K562 (cell line): ENCODE results near the gene NT5C. TPM values are rescaled to one million over a fixed set of nuclear protein-coding genes. Genes with fewer than 3 reads are reported as not detected.

Experiments used
- C11orf30 ChIP-seq: fragments of 450-650 bp; IDR thresholded peaks from 2 replicates; pipeline ENCODE4 v1.6.1; 2016; ENCODE audit warnings: low read depth, mild to moderate bottlenecking
- HCFC1 ChIP-seq: IDR thresholded peaks from 2 replicates; pipeline ENCODE4 v1.6.1; 2012; ENCODE audit warnings: low read depth, low read length, improper control_type of control experiment
- HNRNPLL ChIP-seq: fragments of 200-400 bp; formaldehyde crosslinking; IDR thresholded peaks from 2 replicates; pipeline ENCODE4 v1.6.1; 2017; ENCODE audit warnings: low read length, low read depth, mild to moderate bottlenecking; ENCODE audit not compliant: poor library complexity, severe bottlenecking
- SMAD2 ChIP-seq: fragments of 150-350 bp; IDR thresholded peaks from 2 replicates; pipeline ENCODE4 v1.6.1; 2014; ENCODE audit warnings: low read depth, mild to moderate bottlenecking, low read length
- SMAD3 ChIP-seq: fragments of 450-650 bp; formaldehyde crosslinking; conservative IDR thresholded peaks from 2 replicates; pipeline ENCODE4 v1.4.0; 2020; ENCODE audit warnings: mild to moderate bottlenecking
- TEAD2 ChIP-seq: fragments of 450-650 bp; IDR thresholded peaks from 2 replicates; pipeline ENCODE4 v1.6.1; 2016; ENCODE audit warnings: missing genetic modification characterization, control low read depth, missing compliant biosample characterization
- ZFP1 ChIP-seq: fragments of 450-650 bp; formaldehyde crosslinking; IDR thresholded peaks from 2 replicates; pipeline ENCODE4 v1.4.0; 2020; ENCODE audit warnings: mild to moderate bottlenecking, mixed read lengths
- ZNF253 ChIP-seq: fragments of 250-450 bp; sonication (Bioruptor Pico); conservative IDR thresholded peaks from 2 replicates; pipeline ENCODE4 v1.6.1; 2021; ENCODE audit warnings: mild to moderate bottlenecking
- polyA plus RNA-seq, 8 experiments: library from polyadenylated mRNA; depleted of rRNA in 4 of 8; stranded (reverse) in 5 of 8; unstranded in 3 of 8; fragments of >200 nt; fragmentation: Nextera tagmentation in 2 of 8; fragmentation: Illumina TruSeq in 1 of 8; extraction: Ambion mirVana in 2 of 8; extraction: Trizol in 1 of 8; gene quantifications; 2 replicates each; pipeline versions ENCODE4 v1.2.1 to v1.2.3, GENCODE V29; 2011 to 2014; ENCODE audit warnings: inconsistent platforms in 1 of 8, missing spikeins in 1 of 8
- total RNA-seq, 7 experiments: library from RNA; depleted of rRNA in 6 of 7; stranded (reverse); fragments of >200 nt in 6 of 7; fragmentation: Illumina TruSeq in 2 of 7; extraction: Trizol in 2 of 7; gene quantifications; 2 replicates each; pipeline versions ENCODE4 v1.2.1 to v1.2.3, GENCODE V29; 2011 to 2021; ENCODE audit warnings: low replicate concordance in 1 of 7
- TF ChIP-seq, protein P1 (sequence below): sonication (generic); formaldehyde crosslinking; IDR thresholded peaks from 2 replicates; pipeline ENCODE4 v1.8.0; 2023; ENCODE audit warnings: missing genetic modification reagents, mild to moderate bottlenecking, borderline replicate concordance
- TF ChIP-seq, protein P2 (sequence below), 2 experiments: fragments of 150-350 bp in 1 of 2; IDR thresholded peaks; 2 replicates each; pipeline ENCODE4 v1.6.1; 2012 to 2016; ENCODE audit warnings: low read depth in 2 of 2, low read length in 2 of 2, mild to moderate bottlenecking in 1 of 2, moderate library complexity in 1 of 2
- TF ChIP-seq, protein P3 (sequence below): fragments of 250-450 bp; sonication (Bioruptor Pico); IDR thresholded peaks from 2 replicates; pipeline ENCODE4 v1.8.0; 2022; ENCODE audit warnings: moderate library complexity, mild to moderate bottlenecking, inconsistent platforms
- TF ChIP-seq, protein P4 (sequence below): fragments of 250-450 bp; sonication (Bioruptor Pico); IDR thresholded peaks from 2 replicates; pipeline ENCODE4 v1.4.0; 2020; ENCODE audit warnings: mild to moderate bottlenecking, moderate library complexity, borderline replicate concordance

The NT5C gene
- total and polyA plus RNA-seq, 9 of the 15 experiments (the other 6 are each of a cell fraction or from before 2014, with no cell fraction given): 2.9 to 205 (median 45.0) TPM

DNA sequence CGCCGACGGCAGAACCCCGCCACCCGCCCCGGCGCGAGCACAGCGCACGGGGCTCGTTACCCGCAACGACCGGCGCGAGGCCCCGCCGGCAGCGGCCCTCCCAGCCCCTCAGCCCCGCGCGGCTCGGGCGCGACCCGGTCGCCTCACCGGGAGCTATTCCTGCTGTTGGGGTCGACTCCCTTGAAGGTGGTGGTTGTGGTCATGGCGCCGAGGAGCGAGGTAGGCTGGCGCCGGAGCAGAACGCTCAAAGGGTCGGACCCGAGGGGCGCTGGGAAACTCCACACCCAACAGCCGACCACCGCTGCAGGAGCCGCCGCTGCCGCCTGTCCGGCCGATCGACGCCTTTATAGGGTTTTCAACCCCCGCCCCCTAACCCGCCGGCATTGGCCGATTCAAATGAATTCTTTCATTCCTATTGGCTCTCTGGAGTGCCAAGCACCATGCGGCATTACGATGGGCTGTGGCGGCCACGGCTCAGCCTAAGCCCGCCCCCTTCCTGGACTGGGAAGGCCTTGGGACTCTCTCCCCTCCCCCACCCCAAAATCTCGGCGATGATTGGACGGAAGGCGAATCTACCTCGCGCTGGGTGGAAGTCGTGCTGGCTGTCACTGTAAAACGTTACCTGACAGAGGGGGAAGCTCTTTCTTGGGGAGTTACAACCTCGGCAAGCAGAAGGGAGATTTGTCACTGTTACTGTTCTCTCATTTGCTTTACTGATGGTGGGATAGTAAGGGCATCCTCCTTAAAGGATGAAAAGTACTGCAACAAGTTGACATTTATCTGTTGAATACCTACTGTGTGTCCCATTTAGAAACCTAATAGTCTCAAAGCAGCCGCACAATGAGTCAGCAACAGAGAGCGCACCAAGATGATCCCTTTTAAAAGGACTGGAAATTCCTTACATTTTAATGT is 22.9 kb upstream of the NT5C start, which contains the start of gene JPT1 (continued):
- TF ChIP-seq, protein P1, sequence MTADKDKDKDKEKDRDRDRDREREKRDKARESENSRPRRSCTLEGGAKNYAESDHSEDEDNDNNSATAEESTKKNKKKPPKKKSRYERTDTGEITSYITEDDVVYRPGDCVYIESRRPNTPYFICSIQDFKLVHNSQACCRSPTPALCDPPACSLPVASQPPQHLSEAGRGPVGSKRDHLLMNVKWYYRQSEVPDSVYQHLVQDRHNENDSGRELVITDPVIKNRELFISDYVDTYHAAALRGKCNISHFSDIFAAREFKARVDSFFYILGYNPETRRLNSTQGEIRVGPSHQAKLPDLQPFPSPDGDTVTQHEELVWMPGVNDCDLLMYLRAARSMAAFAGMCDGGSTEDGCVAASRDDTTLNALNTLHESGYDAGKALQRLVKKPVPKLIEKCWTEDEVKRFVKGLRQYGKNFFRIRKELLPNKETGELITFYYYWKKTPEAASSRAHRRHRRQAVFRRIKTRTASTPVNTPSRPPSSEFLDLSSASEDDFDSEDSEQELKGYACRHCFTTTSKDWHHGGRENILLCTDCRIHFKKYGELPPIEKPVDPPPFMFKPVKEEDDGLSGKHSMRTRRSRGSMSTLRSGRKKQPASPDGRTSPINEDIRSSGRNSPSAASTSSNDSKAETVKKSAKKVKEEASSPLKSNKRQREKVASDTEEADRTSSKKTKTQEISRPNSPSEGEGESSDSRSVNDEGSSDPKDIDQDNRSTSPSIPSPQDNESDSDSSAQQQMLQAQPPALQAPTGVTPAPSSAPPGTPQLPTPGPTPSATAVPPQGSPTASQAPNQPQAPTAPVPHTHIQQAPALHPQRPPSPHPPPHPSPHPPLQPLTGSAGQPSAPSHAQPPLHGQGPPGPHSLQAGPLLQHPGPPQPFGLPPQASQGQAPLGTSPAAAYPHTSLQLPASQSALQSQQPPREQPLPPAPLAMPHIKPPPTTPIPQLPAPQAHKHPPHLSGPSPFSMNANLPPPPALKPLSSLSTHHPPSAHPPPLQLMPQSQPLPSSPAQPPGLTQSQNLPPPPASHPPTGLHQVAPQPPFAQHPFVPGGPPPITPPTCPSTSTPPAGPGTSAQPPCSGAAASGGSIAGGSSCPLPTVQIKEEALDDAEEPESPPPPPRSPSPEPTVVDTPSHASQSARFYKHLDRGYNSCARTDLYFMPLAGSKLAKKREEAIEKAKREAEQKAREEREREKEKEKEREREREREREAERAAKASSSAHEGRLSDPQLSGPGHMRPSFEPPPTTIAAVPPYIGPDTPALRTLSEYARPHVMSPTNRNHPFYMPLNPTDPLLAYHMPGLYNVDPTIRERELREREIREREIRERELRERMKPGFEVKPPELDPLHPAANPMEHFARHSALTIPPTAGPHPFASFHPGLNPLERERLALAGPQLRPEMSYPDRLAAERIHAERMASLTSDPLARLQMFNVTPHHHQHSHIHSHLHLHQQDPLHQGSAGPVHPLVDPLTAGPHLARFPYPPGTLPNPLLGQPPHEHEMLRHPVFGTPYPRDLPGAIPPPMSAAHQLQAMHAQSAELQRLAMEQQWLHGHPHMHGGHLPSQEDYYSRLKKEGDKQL (CRISPR knock-in tag): 0 out of 2 replicates have a peak, but pooled peaks have one; percentile 47
- TF ChIP-seq, protein P2, sequence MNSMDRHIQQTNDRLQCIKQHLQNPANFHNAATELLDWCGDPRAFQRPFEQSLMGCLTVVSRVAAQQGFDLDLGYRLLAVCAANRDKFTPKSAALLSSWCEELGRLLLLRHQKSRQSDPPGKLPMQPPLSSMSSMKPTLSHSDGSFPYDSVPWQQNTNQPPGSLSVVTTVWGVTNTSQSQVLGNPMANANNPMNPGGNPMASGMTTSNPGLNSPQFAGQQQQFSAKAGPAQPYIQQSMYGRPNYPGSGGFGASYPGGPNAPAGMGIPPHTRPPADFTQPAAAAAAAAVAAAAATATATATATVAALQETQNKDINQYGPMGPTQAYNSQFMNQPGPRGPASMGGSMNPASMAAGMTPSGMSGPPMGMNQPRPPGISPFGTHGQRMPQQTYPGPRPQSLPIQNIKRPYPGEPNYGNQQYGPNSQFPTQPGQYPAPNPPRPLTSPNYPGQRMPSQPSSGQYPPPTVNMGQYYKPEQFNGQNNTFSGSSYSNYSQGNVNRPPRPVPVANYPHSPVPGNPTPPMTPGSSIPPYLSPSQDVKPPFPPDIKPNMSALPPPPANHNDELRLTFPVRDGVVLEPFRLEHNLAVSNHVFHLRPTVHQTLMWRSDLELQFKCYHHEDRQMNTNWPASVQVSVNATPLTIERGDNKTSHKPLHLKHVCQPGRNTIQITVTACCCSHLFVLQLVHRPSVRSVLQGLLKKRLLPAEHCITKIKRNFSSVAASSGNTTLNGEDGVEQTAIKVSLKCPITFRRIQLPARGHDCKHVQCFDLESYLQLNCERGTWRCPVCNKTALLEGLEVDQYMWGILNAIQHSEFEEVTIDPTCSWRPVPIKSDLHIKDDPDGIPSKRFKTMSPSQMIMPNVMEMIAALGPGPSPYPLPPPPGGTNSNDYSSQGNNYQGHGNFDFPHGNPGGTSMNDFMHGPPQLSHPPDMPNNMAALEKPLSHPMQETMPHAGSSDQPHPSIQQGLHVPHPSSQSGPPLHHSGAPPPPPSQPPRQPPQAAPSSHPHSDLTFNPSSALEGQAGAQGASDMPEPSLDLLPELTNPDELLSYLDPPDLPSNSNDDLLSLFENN (IDR thresholded peaks at IDR 0.05; ENCODE audit: low read depth in 2 of 2, low read length in 2 of 2): peak in 1 of 2 experiments; percentile 90; a peak in 2 of 4 replicates
- TF ChIP-seq ZFP1 (CRISPR knock-in tag) (no peak), HCFC1 (peak; percentile 34; the same call in 1 of the 2 replicates), C11orf30 (peak; percentile 92), SMAD3 (CRISPR knock-in tag) (0 out of 2 replicates have a peak, but pooled peaks have one; percentile 22), SMAD2 (no peak), HNRNPLL (peak; percentile 60), ZNF253 (CRISPR knock-in tag) (no peak), TEAD2 (tag) (no peak)
- TF ChIP-seq, protein P3, sequence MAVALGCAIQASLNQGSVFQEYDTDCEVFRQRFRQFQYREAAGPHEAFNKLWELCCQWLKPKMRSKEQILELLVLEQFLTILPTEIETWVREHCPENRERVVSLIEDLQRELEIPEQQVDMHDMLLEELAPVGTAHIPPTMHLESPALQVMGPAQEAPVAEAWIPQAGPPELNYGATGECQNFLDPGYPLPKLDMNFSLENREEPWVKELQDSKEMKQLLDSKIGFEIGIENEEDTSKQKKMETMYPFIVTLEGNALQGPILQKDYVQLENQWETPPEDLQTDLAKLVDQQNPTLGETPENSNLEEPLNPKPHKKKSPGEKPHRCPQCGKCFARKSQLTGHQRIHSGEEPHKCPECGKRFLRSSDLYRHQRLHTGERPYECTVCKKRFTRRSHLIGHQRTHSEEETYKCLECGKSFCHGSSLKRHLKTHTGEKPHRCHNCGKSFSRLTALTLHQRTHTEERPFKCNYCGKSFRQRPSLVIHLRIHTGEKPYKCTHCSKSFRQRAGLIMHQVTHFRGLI (CRISPR knock-in tag): no peak
- TF ChIP-seq, protein P4, sequence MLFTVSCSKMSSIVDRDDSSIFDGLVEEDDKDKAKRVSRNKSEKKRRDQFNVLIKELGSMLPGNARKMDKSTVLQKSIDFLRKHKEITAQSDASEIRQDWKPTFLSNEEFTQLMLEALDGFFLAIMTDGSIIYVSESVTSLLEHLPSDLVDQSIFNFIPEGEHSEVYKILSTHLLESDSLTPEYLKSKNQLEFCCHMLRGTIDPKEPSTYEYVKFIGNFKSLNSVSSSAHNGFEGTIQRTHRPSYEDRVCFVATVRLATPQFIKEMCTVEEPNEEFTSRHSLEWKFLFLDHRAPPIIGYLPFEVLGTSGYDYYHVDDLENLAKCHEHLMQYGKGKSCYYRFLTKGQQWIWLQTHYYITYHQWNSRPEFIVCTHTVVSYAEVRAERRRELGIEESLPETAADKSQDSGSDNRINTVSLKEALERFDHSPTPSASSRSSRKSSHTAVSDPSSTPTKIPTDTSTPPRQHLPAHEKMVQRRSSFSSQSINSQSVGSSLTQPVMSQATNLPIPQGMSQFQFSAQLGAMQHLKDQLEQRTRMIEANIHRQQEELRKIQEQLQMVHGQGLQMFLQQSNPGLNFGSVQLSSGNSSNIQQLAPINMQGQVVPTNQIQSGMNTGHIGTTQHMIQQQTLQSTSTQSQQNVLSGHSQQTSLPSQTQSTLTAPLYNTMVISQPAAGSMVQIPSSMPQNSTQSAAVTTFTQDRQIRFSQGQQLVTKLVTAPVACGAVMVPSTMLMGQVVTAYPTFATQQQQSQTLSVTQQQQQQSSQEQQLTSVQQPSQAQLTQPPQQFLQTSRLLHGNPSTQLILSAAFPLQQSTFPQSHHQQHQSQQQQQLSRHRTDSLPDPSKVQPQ (CRISPR knock-in tag): no peak
